Activated CD4-positive, alpha-beta T cell treated with anti-CD3 and anti-CD28 coated beads, Interleukin-2, amount 10 ng/mL, durations not matched to agents 24 days and 14 days (primary cell): ENCODE measurements around the gene CAMK2B. TPM values are rescaled to one million over a fixed set of nuclear protein-coding genes. Genes with fewer than 3 reads are reported as not detected.

ENCODE experiments used
- DNase-seq: peaks from one replicate; pipeline ENCODE4 v3.0.0; 2022
- H3K27ac Mint-ChIP-seq: one replicate; pipeline ENCODE4 v1.8.0; 2022; ENCODE audit warnings: mild to moderate bottlenecking, mixed read lengths
- H3K27me3 Mint-ChIP-seq: one replicate; pipeline ENCODE4 v1.8.0; 2022; ENCODE audit warnings: mixed read lengths
- H3K36me3 Mint-ChIP-seq: one replicate; pipeline ENCODE4 v1.8.0; 2022; ENCODE audit warnings: low read depth, mild to moderate bottlenecking, mixed read lengths
- H3K4me1 Mint-ChIP-seq: one replicate; pipeline ENCODE4 v1.8.0; 2021; ENCODE audit warnings: mixed read lengths
- H3K4me3 Mint-ChIP-seq: one replicate; pipeline ENCODE4 v1.8.0; 2022; ENCODE audit warnings: mild to moderate bottlenecking, moderate library complexity, mixed read lengths
- H3K9me3 Mint-ChIP-seq: one replicate; pipeline ENCODE4 v1.8.0; 2021; ENCODE audit warnings: mixed read lengths
- intact Hi-C: fragments of 100-400 bp; cut with micrococcal nuclease; formaldehyde crosslinking; loops from one replicate; pipeline ENCODE4 v1.15.1; 2023
- total RNA-seq: library from RNA; stranded (reverse); gene quantifications from 2 replicates; pipeline ENCODE4 v1.2.3, GENCODE V29; 2022

CAMK2B gene
- total RNA-seq, 1 donor from 2014 or later = 1.6 TPM

DNA sequence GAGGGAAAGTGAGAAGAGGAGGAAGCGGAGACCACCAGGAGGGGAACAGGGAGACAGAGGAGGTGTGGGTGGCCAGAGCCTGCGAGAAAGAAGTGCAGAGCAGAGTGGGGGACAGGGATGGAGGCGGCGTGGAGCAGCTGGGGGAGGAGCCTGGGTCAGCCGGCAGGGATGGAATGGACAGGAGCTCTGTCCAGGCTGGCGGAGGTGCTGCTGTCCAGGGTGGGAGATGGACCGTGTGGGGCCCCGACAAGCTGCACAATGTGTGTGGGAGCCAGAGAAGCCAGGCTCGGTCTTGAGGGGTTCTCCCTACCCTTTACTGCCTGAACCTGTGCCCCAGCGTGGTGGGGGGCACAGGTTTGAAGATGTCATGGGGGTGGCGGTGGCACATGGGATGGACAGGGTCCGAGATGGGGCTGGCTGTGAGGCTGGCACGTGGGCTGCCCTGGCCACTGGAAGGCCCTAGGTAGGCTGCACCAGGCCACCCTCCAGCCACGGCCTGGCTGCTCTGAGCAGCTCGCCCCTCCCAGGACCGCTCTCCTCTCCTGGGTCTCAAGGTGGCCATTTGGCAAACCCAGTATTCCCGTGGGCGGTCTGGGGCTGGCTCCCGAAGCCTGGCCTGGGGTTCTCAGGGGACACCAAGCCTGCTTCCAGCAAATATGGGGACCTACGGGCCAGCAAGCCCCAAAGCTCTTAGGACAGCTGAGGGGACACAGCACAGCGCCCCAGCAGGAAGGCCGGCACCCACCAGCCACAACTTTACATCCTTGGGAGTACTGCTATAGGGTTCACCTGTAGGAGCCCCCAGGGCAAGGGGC, 92.3 kb downstream of the CAMK2B start:
- Mint-ChIP-seq H3K4me1 (no peaks in the 10 kb centered on the region), H3K36me3 (no peaks in the 10 kb centered on the region)
- DNase-seq = no peak

DNA sequence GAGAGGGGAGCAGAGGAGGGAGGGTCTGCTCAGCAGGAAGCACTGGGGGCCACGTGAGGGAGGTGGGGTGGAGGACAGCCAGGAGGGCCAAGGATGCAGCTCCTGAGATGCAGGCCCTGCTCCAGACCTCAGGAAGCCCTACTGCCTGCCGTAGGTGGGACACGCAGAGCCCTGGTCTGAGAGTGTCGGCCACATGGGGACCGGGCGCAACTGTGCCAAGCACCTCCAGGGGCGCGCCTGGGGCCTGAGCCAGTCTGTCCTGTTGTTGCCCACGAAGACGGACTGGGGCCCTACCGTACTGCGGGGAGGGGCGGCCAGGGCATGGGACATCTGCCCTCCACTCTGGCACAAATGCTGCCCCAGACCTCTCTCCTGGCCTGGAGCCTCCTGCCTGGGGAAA, 93.0 kb downstream of the CAMK2B start:
- H3K4me3 Mint-ChIP-seq = no peak overlapping the region
- no peak overlapping the region for H3K27ac Mint-ChIP-seq
- H3K9me3 Mint-ChIP-seq = no peaks in the 10 kb centered on the region
- no peaks in the 10 kb centered on the region for H3K4me1 Mint-ChIP-seq
- no peaks in the 10 kb centered on the region for H3K36me3 Mint-ChIP-seq
- intact Hi-C loops = no loop called here
- H3K27me3 Mint-ChIP-seq = no peaks in the 10 kb centered on the region
- no peak for DNase-seq

More for the DNA sequence above, 92.3 kb downstream of the CAMK2B start:
- Mint-ChIP-seq H3K9me3 (no peaks in the 10 kb centered on the region), H3K27me3 (no peaks in the 10 kb centered on the region), H3K27ac (no peak overlapping the region), H3K4me3 (no peak overlapping the region)
- intact Hi-C loops = no loop called here

DNA sequence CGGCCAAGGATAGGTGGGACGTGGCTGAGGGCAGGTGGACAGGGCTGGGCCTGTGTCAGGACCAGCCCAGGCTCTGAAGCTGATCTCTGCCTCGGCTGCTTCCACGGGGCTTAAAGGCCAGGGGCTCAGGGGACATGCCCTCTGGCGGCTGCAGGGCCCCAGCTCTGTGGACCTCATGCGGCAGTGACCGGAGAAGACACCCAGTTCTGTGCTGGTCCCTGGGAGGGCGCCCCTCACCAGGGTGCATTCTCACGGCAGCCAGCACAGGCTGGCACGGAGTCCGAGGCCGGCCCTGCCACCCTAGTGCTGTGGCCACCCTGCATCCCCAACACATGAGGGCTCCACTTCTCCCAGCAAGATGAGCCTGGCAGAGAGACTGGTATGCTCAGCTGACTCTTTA, 94.3 kb downstream of the CAMK2B start:
- Mint-ChIP-seq H3K27ac (no peak overlapping the region), H3K27me3 (no peaks in the 10 kb centered on the region), H3K36me3 (no peaks in the 10 kb centered on the region), H3K4me3 (no peak overlapping the region), H3K9me3 (no peaks in the 10 kb centered on the region), H3K4me1 (no peaks in the 10 kb centered on the region)
- DNase-seq = no peak
- intact Hi-C loops = no loop called here

DNA sequence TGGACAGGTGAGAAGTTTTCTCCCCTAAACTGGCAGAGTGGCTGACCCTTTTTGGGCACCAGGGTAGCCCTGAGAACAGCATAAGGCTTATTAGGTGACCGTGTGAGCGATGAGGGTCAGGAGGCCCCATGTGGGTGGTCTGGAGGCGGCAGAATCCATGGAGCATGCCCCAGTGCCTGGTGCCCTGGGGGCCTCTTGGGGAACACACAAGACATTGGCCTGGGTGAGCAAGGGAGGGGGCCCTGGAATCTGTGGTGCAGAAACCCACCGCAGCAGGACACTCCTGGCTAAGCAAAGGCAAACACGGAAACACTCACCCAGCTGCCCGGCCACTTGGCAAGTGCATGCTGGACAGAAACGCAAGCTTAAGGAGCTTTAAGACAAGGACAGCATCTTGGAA, 95.1 kb downstream of the CAMK2B start:
- no peak overlapping the region for H3K4me3 Mint-ChIP-seq
- no peak for DNase-seq
- H3K27me3 Mint-ChIP-seq = no peaks in the 10 kb centered on the region
- intact Hi-C loops = no loop called here
- no peaks in the 10 kb centered on the region for H3K4me1 Mint-ChIP-seq
- no peak overlapping the region for H3K27ac Mint-ChIP-seq
- no peaks in the 10 kb centered on the region for H3K36me3 Mint-ChIP-seq
- H3K9me3 Mint-ChIP-seq = no peaks in the 10 kb centered on the region

DNA sequence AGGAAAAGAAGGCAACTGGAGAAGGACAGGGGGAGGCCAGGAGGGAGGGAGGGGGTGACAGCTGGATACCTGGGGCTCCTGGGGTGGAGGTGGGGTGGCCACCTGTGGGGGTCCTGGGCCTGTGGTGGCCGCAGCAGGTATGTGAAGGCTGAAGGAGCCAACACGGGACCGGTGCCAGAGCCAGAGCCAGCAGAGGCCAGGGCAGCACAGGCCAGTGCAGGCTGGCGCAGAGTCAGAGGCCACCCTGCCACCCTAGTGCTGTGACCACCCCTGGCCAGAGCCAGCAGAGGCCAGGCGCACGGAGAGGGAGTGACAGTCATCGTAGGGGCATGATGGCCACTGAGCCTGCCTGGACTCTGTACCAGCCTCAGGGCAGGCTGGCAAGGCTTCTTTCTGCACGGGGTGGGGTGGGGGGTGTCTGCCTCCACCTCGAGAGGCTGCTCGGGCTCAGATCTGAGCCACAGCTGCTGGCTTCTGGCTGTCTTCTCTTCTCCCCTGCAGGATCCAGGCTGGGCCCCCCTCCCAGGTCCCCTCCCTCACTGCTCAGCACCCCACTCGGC, 95.8 kb downstream of the CAMK2B start:
- no peaks in the 10 kb centered on the region for H3K4me1 Mint-ChIP-seq
- no peak overlapping the region for H3K4me3 Mint-ChIP-seq
- no peaks in the 10 kb centered on the region for H3K9me3 Mint-ChIP-seq
- H3K36me3 Mint-ChIP-seq = no peaks in the 10 kb centered on the region
- no peak overlapping the region for H3K27ac Mint-ChIP-seq
- intact Hi-C loops = no loop called here
- H3K27me3 Mint-ChIP-seq = no peaks in the 10 kb centered on the region
- DNase-seq = no peak

DNA sequence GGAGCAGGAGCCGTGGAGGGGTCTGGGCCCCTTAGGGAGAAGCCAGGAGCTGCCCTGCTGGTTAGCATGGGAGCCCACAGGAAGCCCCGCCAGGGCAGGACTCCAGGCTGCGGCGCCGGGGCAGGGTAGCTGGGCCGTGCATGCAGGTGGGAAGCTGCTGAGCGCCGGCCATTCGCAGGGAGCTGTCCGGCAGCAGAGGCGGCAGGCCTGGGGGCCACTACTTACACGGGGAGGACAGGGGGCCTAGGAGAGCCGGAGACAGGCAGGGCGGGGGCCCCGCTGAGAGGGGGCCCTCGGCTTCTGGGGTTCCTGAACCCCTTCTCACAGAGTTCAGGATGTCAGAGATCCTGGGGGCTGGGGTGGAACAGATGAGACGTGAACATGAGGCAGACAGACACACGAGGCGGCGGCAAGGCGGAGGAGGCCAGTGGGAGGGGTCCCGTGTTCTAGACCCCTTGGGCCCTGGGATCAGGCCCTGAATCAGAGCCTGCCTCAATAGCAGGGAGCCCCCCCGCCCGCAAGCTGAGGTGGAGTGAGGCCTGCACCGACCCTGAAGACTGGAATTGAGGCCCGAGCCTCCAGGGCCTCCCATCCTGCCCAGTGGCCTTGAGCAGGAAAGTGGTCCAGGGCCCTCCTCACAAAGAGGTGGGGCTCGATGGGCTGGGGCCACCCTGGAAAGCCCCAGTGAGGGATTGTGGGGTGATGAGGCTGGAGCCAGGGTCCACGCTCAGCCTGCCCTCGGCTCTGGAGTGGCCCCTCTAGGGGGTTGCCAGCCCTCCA, 96.6 kb downstream of the CAMK2B start:
- Mint-ChIP-seq H3K36me3 (no peaks in the 10 kb centered on the region), H3K27me3 (no peaks in the 10 kb centered on the region), H3K27ac (no peak overlapping the region), H3K4me3 (no peak overlapping the region), H3K4me1 (no peaks in the 10 kb centered on the region), H3K9me3 (no peaks in the 10 kb centered on the region)
- no peak for DNase-seq
- intact Hi-C loops = no loop called here

DNA sequence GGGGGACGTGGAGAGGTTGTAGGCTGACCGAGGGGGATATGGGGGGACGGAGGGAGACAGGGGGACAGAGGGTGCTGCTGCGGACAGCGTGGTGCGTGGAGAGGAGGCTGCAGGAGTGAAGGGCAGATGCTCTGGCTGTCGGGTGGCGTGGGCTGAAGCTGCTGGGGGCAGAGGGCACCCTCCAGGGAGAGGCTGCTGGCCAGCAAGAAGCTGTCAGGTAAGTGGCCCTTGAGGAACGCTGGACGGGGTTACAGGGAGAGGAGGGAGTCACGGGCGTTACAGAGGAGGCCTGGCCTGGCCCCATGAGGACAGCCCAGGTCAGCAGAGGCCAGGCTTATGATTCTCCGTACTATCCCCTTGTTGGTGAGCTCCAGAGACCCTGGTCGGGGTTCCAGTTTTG, 97.5 kb downstream of the CAMK2B start:
- H3K27ac Mint-ChIP-seq = no peak overlapping the region
- H3K4me3 Mint-ChIP-seq = no peak overlapping the region
- no peaks in the 10 kb centered on the region for H3K9me3 Mint-ChIP-seq
- no peaks in the 10 kb centered on the region for H3K4me1 Mint-ChIP-seq
- intact Hi-C loops = no loop called here
- DNase-seq = no peak
- no peaks in the 10 kb centered on the region for H3K36me3 Mint-ChIP-seq
- no peaks in the 10 kb centered on the region for H3K27me3 Mint-ChIP-seq

DNA sequence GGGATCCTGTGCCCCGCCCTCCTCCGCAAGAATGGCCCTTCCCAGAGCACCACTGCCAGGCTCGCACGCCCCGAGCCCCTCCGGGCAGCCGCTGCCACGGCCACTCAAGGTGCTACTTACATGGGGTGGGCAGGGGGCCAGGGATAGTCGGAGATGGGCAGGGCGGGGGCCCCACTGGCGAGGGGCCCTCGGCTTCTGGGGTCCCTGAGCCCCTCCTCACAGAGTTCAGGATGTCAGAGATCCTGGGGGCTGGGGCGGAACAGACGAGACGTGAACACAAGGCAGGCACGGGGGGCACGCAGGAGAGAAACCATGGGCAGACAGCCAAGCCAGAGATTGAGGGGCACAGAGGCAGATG, 99.0 kb downstream of the CAMK2B start:
- no peaks in the 10 kb centered on the region for H3K36me3 Mint-ChIP-seq
- H3K4me3 Mint-ChIP-seq = no peak overlapping the region
- intact Hi-C loops = no loop called here
- no peaks in the 10 kb centered on the region for H3K9me3 Mint-ChIP-seq
- no peaks in the 10 kb centered on the region for H3K4me1 Mint-ChIP-seq
- no peak overlapping the region for H3K27ac Mint-ChIP-seq
- H3K27me3 Mint-ChIP-seq = no peaks in the 10 kb centered on the region
- no peak for DNase-seq

DNA sequence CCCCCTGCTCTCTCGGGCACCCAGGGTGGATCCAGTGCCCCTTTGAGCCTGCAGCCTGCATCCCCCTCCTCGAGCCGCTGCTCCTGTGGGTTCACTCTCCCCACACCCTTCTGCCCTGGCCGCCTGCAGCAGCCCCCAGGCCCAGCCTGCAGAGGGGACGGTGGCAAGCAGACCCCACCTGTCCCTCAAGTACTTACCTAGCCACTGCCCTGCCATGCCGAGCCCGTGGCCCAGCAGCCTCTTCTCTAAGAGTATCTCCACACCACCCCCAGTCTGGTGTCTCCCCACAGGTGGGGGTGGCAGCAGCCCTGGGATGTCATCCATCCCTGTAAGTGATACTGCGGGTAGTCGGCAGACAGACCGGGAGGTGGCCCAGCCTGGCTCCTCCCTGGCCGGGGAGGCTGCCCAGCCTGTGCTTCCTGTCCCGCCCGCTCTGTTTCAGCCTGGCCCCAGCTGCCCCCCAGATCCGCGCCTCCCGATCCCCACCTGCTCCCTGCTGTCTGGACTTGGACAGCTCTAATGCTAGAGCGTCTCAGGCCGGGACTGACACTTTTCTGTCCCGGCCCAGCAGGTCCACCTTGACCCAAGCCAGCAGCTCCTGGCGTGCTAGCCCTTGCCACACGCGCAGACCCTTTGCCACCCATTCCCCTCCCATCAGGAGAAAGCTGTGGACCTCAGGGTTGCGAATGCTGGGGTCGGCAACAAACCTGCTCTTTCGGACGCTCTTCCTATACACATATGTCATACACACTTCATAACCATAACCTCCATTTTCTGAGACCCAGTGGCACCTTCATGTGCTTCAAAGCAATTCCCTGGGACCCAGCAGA, 99.6 kb downstream of the CAMK2B start:
- no peaks in the 10 kb centered on the region for H3K36me3 Mint-ChIP-seq
- DNase-seq = no peak
- H3K4me3 Mint-ChIP-seq = no peak overlapping the region
- intact Hi-C loops = no loop called here
- H3K27ac Mint-ChIP-seq = no peak overlapping the region
- H3K27me3 Mint-ChIP-seq = no peaks in the 10 kb centered on the region
- no peaks in the 10 kb centered on the region for H3K9me3 Mint-ChIP-seq
- no peaks in the 10 kb centered on the region for H3K4me1 Mint-ChIP-seq

DNA sequence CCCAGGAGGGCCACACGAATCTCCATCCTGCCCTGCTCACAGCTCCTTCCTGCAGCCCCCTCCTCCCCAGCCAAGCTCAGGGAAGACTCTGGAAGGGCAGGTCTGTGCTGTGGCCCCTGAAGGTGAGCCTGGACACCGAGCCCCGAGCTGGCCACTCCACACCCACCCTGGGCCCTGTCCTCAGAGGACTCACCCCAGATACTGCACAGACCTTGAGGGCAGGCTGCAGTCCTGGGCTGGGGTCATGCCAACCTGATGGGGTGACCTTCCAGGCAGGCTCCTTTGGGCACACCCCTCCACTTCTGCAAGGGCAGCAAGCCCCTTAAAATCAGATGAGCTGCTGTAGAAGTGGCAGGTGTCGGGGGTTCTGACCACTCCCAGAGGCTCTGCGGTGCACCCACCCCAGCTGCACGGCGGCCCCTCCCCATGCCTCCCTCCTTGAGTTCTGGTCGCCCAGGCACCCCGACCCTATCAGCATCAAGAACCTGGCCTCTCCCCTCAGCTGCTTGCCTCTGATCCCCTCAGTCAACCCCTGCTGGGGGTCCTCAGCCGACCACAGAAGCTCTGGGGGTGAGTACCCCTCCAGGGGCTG, 100.3 kb downstream of the CAMK2B start:
- H3K9me3 Mint-ChIP-seq = no peaks in the 10 kb centered on the region
- H3K36me3 Mint-ChIP-seq = no peaks in the 10 kb centered on the region
- intact Hi-C loops = no loop called here
- no peaks in the 10 kb centered on the region for H3K4me1 Mint-ChIP-seq
- H3K27me3 Mint-ChIP-seq = no peaks in the 10 kb centered on the region
- H3K27ac Mint-ChIP-seq = no peak overlapping the region
- no peak for DNase-seq
- no peak overlapping the region for H3K4me3 Mint-ChIP-seq

DNA sequence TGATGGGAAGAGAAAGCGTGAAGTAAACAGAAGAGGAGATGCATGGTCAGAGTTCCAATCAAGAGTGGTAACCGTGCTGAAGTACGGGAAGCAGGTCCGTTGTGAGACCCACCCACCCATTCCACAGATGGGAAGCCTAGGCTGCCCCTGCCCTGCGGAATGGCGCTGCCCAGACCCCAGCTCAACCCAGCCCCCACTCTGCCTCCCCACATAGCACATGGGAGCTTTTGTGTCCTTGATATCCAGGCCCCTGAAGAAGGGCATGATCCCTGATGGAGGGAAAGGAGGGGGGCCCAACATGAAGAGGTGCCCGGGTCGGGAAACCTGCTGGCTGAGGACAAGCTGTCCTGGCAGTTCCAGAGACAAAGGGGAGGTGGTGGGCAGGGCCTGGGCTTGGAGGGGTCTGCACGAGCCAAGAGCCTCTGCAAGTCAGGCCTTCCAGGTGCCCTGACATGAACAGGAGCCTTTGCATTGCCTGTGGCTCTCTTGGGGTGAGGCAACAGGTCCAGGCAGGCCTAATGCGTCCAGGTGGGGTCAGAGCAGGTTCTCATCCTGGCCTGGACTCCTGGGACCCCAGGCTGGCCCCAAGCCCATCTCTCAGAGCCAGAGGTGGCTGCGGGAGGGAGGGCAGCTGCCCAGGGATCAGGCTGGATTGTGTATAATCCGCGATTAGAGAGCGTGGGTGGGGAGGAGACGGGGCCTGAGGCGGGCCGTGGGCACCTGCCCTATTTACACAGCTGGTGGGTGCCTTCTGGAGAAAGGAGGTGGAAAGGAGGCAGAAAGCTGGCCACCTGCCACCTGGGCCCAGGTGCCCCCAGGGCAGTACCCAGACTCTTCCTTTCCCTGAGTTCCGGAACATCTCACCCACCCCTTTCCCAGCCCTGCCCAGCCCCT, 101.1 kb downstream of the CAMK2B start:
- intact Hi-C loops = no loop called here
- Mint-ChIP-seq H3K36me3 (no peaks in the 10 kb centered on the region), H3K4me1 (no peaks in the 10 kb centered on the region), H3K9me3 (no peaks in the 10 kb centered on the region), H3K27me3 (no peaks in the 10 kb centered on the region), H3K27ac (no peak overlapping the region), H3K4me3 (no peak overlapping the region)
- no peak for DNase-seq

DNA sequence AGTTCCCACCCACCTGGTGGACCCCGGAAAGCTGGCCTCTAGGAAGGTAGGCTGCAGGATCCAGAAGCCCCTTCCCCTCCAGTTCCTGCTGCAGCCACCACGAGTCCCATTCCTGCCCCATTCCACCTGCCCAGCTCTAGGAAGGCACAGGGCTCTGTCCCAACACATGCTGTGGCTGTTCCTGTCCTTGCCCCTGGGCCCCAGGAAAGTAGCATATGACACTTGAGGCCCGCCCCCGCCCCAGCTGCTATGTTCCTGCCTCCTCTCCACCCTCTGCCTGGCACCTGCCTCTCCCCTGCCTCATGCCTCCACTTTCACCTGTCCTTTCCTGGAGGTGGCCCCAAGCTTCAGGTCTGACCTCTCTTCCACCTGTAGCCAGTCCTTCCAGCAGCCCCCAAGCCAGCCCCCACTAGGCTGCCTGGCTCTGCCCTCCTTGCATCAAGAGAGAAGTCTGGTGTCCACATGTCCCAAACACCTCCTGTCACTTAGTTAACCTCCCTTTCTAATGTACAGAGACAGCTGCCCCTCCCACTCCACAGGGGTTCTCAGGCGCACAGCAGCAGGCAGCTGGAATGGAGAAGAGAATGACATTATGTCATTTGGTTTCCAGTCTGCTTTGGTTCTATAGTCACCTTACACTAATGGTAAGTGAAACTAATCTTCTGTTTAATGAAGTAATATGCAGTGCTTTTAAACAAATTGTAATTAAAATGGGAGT, 101.9 kb downstream of the CAMK2B start:
- Mint-ChIP-seq H3K9me3 (no peaks in the 10 kb centered on the region), H3K36me3 (no peaks in the 10 kb centered on the region), H3K4me3 (no peak overlapping the region), H3K27me3 (no peaks in the 10 kb centered on the region), H3K27ac (no peak overlapping the region), H3K4me1 (no peaks in the 10 kb centered on the region)
- intact Hi-C loops = no loop called here
- no peak for DNase-seq
